Fibroblast of lung (primary cell): ENCODE results near the gene FAM222A. TPM values are rescaled to one million over a fixed set of nuclear protein-coding genes. Genes with fewer than 3 reads are reported as not detected.

Experiments
- DNase-seq, 2 donors: peaks; one replicate each; pipeline versions ENCODE4 v3.0.0 to v3.0.0-alpha.2; 2010; ENCODE audit warnings: low read depth in 2 of 2
- H2AFZ ChIP-seq: 2 replicates; pipeline ENCODE4 v1.5.1; 2012; ENCODE audit warnings: low read length, control low read depth, inconsistent platforms
- H3K27ac ChIP-seq: 2 replicates; pipeline ENCODE4 v1.5.1; 2011; ENCODE audit warnings: low read length, control low read depth; ENCODE audit not compliant: insufficient read depth
- H3K27me3 ChIP-seq: 2 replicates; pipeline ENCODE4 v1.5.1; 2011; ENCODE audit warnings: mild to moderate bottlenecking, low read length; ENCODE audit not compliant: control insufficient read depth, insufficient read depth
- H3K36me3 ChIP-seq: 2 replicates; pipeline ENCODE4 v1.5.1; 2011; ENCODE audit warnings: low read length; ENCODE audit not compliant: control insufficient read depth, insufficient read depth
- H3K4me1 ChIP-seq: 2 replicates; pipeline ENCODE4 v1.5.1; 2011; ENCODE audit warnings: low read length; ENCODE audit not compliant: control insufficient read depth, insufficient read depth; ENCODE audit errors: extremely low read depth
- H3K4me2 ChIP-seq: 2 replicates; pipeline ENCODE4 v1.5.1; 2011; ENCODE audit warnings: low read length, control low read depth; ENCODE audit not compliant: insufficient read depth; ENCODE audit errors: extremely low read depth
- H3K4me3 ChIP-seq, 4 experiments: fragments of 200-600 bp in 1 of 4; sonication (generic) in 1 of 4; replicated peaks in 1 of 4; 2 replicates each; pipeline ENCODE4 v1.5.1; 2011 to 2016; ENCODE audit warnings: low read length in 4 of 4, low read depth in 3 of 4, mild to moderate bottlenecking in 3 of 4, control low read depth in 2 of 4, inconsistent platforms in 1 of 4, mixed read lengths in 1 of 4; ENCODE audit not compliant: insufficient read depth in 1 of 4; ENCODE audit errors: control extremely low read depth in 1 of 4
- H3K79me2 ChIP-seq: 2 replicates; pipeline ENCODE4 v1.5.1; 2012; ENCODE audit warnings: mild to moderate bottlenecking, low read length, inconsistent platforms; ENCODE audit not compliant: control insufficient read depth, insufficient read depth
- H3K9ac ChIP-seq: 2 replicates; pipeline ENCODE4 v1.5.1; 2011; ENCODE audit warnings: mild to moderate bottlenecking, low read length, control low read depth; ENCODE audit not compliant: insufficient read depth
- H3K9me3 ChIP-seq: 2 replicates; pipeline ENCODE4 v1.5.1; 2012; ENCODE audit warnings: low read depth, low read length; ENCODE audit not compliant: control insufficient read depth, insufficient read depth
- H4K20me1 ChIP-seq: 2 replicates; pipeline ENCODE4 v1.5.1; 2011; ENCODE audit warnings: low read length; ENCODE audit not compliant: control insufficient read depth, insufficient read depth; ENCODE audit errors: extremely low read depth
- CTCF ChIP-seq, 2 donors: IDR thresholded peaks in 1 of 2; conservative IDR thresholded peaks in 1 of 2; 1 replicate in 1 of 2; 2 replicates in 1 of 2; pipeline ENCODE4 v1.5.1; 2011 to 2012; ENCODE audit warnings: low read length in 2 of 2, control low read depth in 1 of 2, inconsistent platforms in 1 of 2, low read depth in 1 of 2, mild to moderate bottlenecking in 1 of 2
- EZH2 ChIP-seq: IDR thresholded peaks from 2 replicates; pipeline ENCODE4 v1.5.1; 2012; ENCODE audit warnings: low read length, control low read depth, mild to moderate bottlenecking; ENCODE audit errors: missing control alignments
- polyA plus RNA-seq, 2 donors: library from polyadenylated mRNA; depleted of rRNA in 1 of 2; stranded (reverse) in 1 of 2; unstranded in 1 of 2; fragments of >200 nt; gene quantifications; 2 replicates each; pipeline ENCODE4 v1.2.1, GENCODE V29; 2011 to 2012; ENCODE audit warnings: missing spikeins in 1 of 2
- total RNA-seq: library from RNA; depleted of rRNA; stranded (reverse); fragments of >200 nt; gene quantifications from 2 replicates; pipeline ENCODE4 v1.2.1, GENCODE V29; 2014

The FAM222A gene
- total and polyA plus RNA-seq, 2 donors (not counting 1 experiment from before 2014, with no cell fraction given), result 0.05 TPM; not detected in 1

- Histone ChIP-seq H3K9me3 (no peaks in the 10 kb centered on the region), H3K4me3 (no peak overlapping the region), H3K27ac (no peak overlapping the region), H3K27me3 (peaks cover 2% of the 10 kb centered on the region), H3K36me3 (no peaks in the 10 kb centered on the region), H4K20me1 (no peaks in the 10 kb centered on the region), H3K4me2 (no peak overlapping the region), H3K79me2 (no peaks in the 10 kb centered on the region), H3K4me1 (no peaks in the 10 kb centered on the region), H2AFZ (no peak overlapping the region), H3K9ac (no peak overlapping the region)
- no peak for TF ChIP-seq CTCF (conservative IDR thresholded peaks at IDR 0.05 in 1 of 2, IDR thresholded peaks at IDR 0.05 in 1 of 2; ENCODE audit: low read depth in 1 of 2, low read length in 2 of 2)
- no peak for TF ChIP-seq EZH2
- no peak for DNase-seq
These were observed 12.6 kb upstream of the FAM222A start for GRCh38 chr12:109701064-109701463.

GRCh38 chr12:109702111-109702841 is 11.3 kb upstream of the FAM222A start:
- no peak for DNase-seq
- no peak overlapping the region for H3K27ac ChIP-seq
- TF ChIP-seq CTCF (conservative IDR thresholded peaks at IDR 0.05 in 1 of 2, IDR thresholded peaks at IDR 0.05 in 1 of 2; ENCODE audit: low read depth in 1 of 2, low read length in 2 of 2), result no peak
- TF ChIP-seq EZH2, result no peak
- no peak overlapping the region for H3K9ac ChIP-seq
- H3K9me3 ChIP-seq, result no peaks in the 10 kb centered on the region
- no peak overlapping the region for H2AFZ ChIP-seq
- H3K27me3 ChIP-seq, result peaks cover 2% of the 10 kb centered on the region
- H4K20me1 ChIP-seq, result no peaks in the 10 kb centered on the region
- no peaks in the 10 kb centered on the region for H3K79me2 ChIP-seq
- H3K4me1 ChIP-seq, result no peaks in the 10 kb centered on the region
- H3K36me3 ChIP-seq, result no peaks in the 10 kb centered on the region
- no peak overlapping the region for H3K4me3 ChIP-seq
- no peak overlapping the region for H3K4me2 ChIP-seq

- no peak overlapping the region for H3K27ac ChIP-seq
- H3K27me3 ChIP-seq, result no peaks in the 10 kb centered on the region
- no peak for TF ChIP-seq EZH2
- TF ChIP-seq CTCF (conservative IDR thresholded peaks at IDR 0.05 in 1 of 2, IDR thresholded peaks at IDR 0.05 in 1 of 2; ENCODE audit: low read depth in 1 of 2, low read length in 2 of 2), result no peak
- no peak overlapping the region for H3K4me2 ChIP-seq
- no peaks in the 10 kb centered on the region for H3K79me2 ChIP-seq
- no peaks in the 10 kb centered on the region for H4K20me1 ChIP-seq
- no peaks in the 10 kb centered on the region for H3K4me1 ChIP-seq
- H3K9me3 ChIP-seq, result no peaks in the 10 kb centered on the region
- no peak overlapping the region for H3K9ac ChIP-seq
- no peaks in the 10 kb centered on the region for H3K36me3 ChIP-seq
- no peak for DNase-seq
- no peak overlapping the region for H2AFZ ChIP-seq
- H3K4me3 ChIP-seq, result no peak overlapping the region
These were observed 9.9 kb upstream of the FAM222A start for GRCh38 chr12:109703684-109704083.
